Activated naive CD4-positive, alpha-beta T cell treated with anti-CD3 and anti-CD28 coated beads, Interleukin-2, amount 50 U/mL, for 72 hours (primary cell): ENCODE data around the gene CDH11. TPM values are rescaled to one million over a fixed set of nuclear protein-coding genes. Genes with fewer than 3 reads are reported as not detected.

ENCODE experiments used
- ATAC-seq, 2 donors: fragments of 150-1000 bp; cut with Tn5 transposase; 2 replicates each; pipeline ENCODE4 v1.10.0; 2021; ENCODE audit warnings: mild to moderate bottlenecking in 2 of 2, moderate library complexity in 2 of 2
- DNase-seq, 2 donors: peaks; one replicate each; pipeline ENCODE4 v3.0.0; 2021 to 2022; ENCODE audit warnings: low spot score in 2 of 2
- H3K27ac Mint-ChIP-seq, 2 donors: one replicate each; pipeline ENCODE4 v1.8.0; 2022; ENCODE audit warnings: mild to moderate bottlenecking in 2 of 2, mixed read lengths in 2 of 2
- H3K36me3 Mint-ChIP-seq, 2 donors: one replicate each; pipeline ENCODE4 v1.8.0; 2022; ENCODE audit warnings: mixed read lengths in 2 of 2
- H3K9me3 Mint-ChIP-seq, 2 donors: one replicate each; pipeline ENCODE4 v1.8.0; 2022; ENCODE audit warnings: mixed read lengths in 2 of 2
- total RNA-seq, 2 donors: library from RNA; stranded (reverse); gene quantifications; one replicate each; pipeline ENCODE4 v1.2.3, GENCODE V29; 2022

CDH11 gene
- total RNA-seq, 2 donors from 2014 or later = not detected

DNA sequence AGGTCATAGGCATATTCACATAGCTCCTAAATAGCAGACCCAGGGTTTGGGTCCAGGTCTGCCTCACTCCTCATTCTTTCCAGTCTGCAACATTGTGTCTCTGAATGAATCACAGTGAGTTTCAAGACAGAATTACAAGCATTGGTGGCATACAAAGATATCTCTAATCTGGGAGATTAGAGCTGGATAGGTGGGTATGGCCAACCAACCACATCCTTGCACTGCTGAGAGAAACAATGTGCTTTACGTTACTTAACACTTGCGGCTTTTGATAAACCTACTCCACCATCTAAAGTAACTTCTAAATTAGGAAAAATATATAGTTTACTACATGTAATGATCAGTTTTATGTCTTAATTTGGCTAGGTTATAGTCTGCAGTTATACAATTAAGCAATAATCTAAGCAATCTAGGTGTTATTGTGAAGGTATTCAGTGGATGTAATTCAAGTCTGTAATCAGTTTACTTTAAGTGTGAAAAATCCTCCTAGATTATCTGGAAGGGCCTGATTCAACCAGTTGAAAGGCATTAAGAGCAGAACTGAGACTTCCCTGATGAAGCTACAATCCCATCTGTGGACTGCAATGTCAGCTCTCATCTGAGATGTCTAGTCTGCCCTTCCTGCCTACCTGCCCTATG is 26.7 kb downstream of the CDH11 start:
- no peak for DNase-seq
- peaks cover 8 to 9% of the 10 kb centered on the region in 2 donors for H3K9me3 Mint-ChIP-seq
- no peak overlapping the region for H3K27ac Mint-ChIP-seq
- ATAC-seq = no peak
- peaks cover 5 to 8% of the 10 kb centered on the region in 2 donors for H3K36me3 Mint-ChIP-seq

GRCh38 chr16:65094009-65094408 is 27.9 kb downstream of the CDH11 start:
- no peak for DNase-seq
- ATAC-seq = no peak
- peaks cover 0 to 6% of the 10 kb centered on the region in 2 donors for H3K9me3 Mint-ChIP-seq
- no peak overlapping the region for H3K27ac Mint-ChIP-seq
- peaks cover 0 to 5% of the 10 kb centered on the region in 2 donors for H3K36me3 Mint-ChIP-seq

GRCh38 chr16:65083164-65083857 is 38.6 kb downstream of the CDH11 start:
- no peak for ATAC-seq
- H3K27ac Mint-ChIP-seq = no peak overlapping the region
- no peaks in the 10 kb centered on the region for H3K9me3 Mint-ChIP-seq
- no peak for DNase-seq
- H3K36me3 Mint-ChIP-seq = no peaks in the 10 kb centered on the region

DNA sequence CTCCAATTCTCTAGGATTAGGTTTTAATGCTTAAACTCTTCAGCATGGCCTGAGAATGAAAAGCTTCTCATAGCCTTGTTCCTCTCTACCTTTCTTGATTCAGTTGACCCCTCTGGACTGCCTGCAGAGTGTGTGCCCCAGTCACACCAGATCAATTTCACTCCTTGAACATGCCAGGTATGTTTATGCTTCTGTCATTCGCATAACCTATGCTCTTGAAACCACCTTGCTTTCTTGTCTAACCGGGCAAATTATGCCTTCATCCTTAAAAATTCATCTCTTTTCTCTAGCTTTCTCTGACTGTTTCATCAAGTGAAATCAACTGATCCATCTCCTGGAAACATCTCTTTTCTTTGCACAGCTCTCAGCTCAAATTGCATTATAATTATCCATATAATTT is 42.3 kb downstream of the CDH11 start:
- Mint-ChIP-seq H3K36me3 (no peaks in the 10 kb centered on the region), H3K27ac (no peak overlapping the region), H3K9me3 (peaks cover under 1 to 1% of the 10 kb centered on the region in 2 donors)
- ATAC-seq (no peak), DNase-seq (no peak)

DNA sequence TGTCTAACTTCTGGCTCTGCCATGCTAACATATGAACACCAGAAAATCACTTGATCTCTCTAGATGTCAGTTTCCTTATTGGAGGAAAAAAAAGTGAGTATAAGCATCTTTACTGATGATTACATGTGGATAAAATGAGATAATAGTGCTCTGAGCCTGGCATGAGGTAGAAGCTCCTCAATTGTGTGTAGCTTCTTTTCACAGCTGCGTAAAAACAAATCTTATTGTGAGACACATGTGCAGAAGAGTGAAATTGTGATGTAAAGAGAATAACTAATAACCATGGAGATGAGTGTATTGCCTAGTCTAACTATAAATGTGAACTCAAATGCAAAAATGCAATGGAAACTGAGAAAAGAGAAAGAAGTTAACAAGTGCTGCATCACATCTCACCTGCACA is 44.7 kb downstream of the CDH11 start:
- no peak for ATAC-seq

DNA sequence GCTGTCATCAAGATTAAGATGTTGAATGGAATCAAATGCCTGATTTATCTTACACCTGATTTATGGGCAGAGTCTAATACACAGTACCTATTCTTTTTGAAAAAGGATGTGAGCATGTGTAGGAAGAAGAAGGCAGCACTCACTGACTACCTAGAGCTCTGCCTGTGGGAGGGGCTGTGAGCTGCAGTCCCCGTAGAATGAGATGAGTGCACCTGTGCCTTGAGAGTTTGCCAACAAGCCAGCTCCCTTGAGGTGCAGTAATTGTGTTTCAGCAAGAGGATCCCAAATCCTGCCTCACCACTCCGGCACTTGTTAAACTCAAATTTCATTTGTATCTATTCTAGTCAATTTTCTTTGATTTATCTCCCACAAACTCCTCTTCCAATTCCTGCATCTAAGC is 46.0 kb downstream of the CDH11 start:
- DNase-seq (no peak), ATAC-seq (no peak)
- no peak overlapping the region for H3K27ac Mint-ChIP-seq
- peaks cover 0 to 6% of the 10 kb centered on the region in 2 donors for H3K36me3 Mint-ChIP-seq
- H3K9me3 Mint-ChIP-seq = peaks cover 11% of the 10 kb centered on the region in 2 donors

More for the DNA sequence above, 44.7 kb downstream of the CDH11 start:
- Mint-ChIP-seq H3K9me3 (peaks cover 4 to 5% of the 10 kb centered on the region in 2 donors), H3K27ac (no peak overlapping the region), H3K36me3 (no peaks in the 10 kb centered on the region)
- DNase-seq = no peak

DNA sequence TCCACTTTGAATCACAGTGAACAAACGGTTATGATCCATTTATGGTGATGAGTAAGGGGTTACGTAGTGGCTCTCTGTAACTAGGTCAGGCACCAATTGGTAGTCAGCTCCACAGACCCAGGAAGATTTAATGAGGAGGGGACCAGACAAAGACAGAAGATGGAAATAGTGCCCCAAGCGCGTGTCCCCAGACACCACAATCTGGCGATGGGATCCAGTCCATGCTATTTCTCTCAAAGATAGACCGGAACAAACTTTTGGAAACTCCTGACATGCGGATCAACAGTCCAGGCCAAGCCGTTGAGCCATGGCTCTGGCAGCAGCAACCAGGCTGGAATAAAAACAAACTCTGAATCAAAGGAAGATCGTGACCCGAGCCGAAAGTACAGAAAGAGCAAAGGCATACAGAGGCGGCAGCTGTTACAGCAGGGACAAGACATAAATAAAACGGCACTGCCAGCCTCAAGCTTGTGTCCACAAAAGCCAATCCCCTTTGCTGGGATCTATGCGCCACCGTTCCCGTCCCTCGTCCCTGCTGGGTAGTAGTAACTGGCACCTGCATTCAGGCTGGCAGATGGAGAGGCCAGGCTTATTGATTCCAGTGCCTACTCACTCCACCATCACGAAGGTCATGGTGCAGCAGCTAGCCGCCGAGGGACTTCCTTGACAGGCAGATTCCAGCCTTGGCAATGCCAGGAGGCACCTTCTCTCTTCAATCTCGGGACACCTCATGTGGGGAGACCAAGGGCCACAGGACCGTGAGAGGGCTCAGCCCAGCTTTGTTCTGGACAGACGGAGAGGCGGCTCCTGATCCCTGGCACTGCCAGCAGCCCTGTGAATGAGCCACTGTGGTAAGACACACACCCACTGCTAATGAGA is 50.2 kb downstream of the CDH11 start:
- DNase-seq (no peak), ATAC-seq (no peak)
- H3K27ac Mint-ChIP-seq = no peak overlapping the region
- peaks cover 16 to 24% of the 10 kb centered on the region in 2 donors for H3K9me3 Mint-ChIP-seq
- peaks cover 5 to 10% of the 10 kb centered on the region in 2 donors for H3K36me3 Mint-ChIP-seq

GRCh38 chr16:65070831-65071432 is 50.9 kb downstream of the CDH11 start:
- no peak for ATAC-seq
- no peak for DNase-seq
- Mint-ChIP-seq H3K36me3 (peaks cover 5 to 10% of the 10 kb centered on the region in 2 donors), H3K27ac (no peak overlapping the region), H3K9me3 (peaks cover 16 to 27% of the 10 kb centered on the region in 2 donors)

- peaks cover 5 to 10% of the 10 kb centered on the region in 2 donors for H3K36me3 Mint-ChIP-seq
- ATAC-seq (no peak), DNase-seq (no peak)
- peaks cover 17 to 27% of the 10 kb centered on the region in 2 donors for H3K9me3 Mint-ChIP-seq
- H3K27ac Mint-ChIP-seq = no peak overlapping the region
These were observed 52.1 kb downstream of the CDH11 start for GRCh38 chr16:65069766-65070165.

- no peak overlapping the region for H3K27ac Mint-ChIP-seq
- no peak for DNase-seq
- peaks cover 17 to 23% of the 10 kb centered on the region in 2 donors for H3K9me3 Mint-ChIP-seq
These were observed 52.8 kb downstream of the CDH11 start for GRCh38 chr16:65069065-65069464.

DNA sequence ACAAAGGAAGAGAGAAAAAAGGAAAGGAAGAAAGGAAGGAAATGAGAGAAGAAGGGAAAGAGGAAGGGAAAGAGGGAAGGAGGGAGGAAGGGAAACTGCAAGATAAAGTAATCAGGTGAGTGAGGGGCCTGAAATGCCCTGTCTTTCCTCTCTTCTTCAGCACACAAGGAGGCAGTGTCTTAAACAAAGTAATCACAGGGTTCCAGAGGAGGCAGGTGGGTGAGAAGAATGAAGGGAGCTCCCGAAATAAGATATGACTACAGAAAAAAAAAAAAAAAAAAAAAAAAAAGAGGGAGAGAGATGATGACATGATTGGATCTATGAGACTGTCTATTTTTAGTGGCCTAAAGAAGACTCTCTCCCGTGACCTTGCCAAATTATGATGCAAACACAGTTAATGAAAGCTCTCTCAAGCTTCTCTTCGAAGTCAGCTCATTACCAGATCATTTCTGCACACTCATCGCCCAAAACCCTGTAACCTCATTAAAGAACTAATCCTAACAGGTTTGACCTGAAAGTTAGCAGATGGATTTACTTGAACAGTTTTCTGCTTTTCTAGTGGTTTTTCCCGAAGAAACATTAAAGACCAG is 53.6 kb downstream of the CDH11 start:
- Mint-ChIP-seq H3K9me3 (peaks cover 17 to 23% of the 10 kb centered on the region in 2 donors), H3K27ac (no peak overlapping the region), H3K36me3 (peaks cover 5 to 10% of the 10 kb centered on the region in 2 donors)
- no peak for ATAC-seq
- DNase-seq = no peak

More at GRCh38 chr16:65069065-65069464, 52.8 kb downstream of the CDH11 start:
- no peak for ATAC-seq
- peaks cover 5 to 10% of the 10 kb centered on the region in 2 donors for H3K36me3 Mint-ChIP-seq

DNA sequence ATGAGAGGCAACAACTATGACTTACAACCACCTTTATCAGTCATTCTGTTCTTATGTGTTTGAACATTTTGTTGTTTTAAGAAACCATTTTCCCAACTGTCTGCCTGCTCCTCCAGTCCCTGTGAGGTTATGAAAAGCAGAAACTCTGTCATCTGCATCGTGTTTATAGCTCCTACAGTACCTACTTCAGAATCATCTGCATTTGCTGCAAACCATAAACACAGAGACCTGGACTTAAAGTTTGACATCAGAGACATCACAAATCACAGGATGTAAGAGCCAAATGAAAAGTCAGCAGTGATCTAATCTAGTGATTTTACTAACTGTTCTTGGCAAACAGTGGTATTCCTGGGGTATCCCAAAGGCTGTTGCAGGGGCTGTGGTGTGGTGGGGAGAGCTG is 55.2 kb downstream of the CDH11 start:
- H3K36me3 Mint-ChIP-seq = peaks cover 5 to 10% of the 10 kb centered on the region in 2 donors
- no peak for ATAC-seq
- DNase-seq = no peak
- H3K27ac Mint-ChIP-seq = no peak overlapping the region
- H3K9me3 Mint-ChIP-seq = peaks cover 16 to 23% of the 10 kb centered on the region in 2 donors

GRCh38 chr16:65065031-65065430 is 56.8 kb downstream of the CDH11 start:
- H3K9me3 Mint-ChIP-seq = peaks cover 10 to 11% of the 10 kb centered on the region in 2 donors
- ATAC-seq = no peak
- no peak overlapping the region for H3K27ac Mint-ChIP-seq

GRCh38 chr16:65064131-65064530 is 57.7 kb downstream of the CDH11 start:
- H3K27ac Mint-ChIP-seq = no peak overlapping the region
- no peak for ATAC-seq
- DNase-seq = no peak

More at GRCh38 chr16:65065031-65065430, 56.8 kb downstream of the CDH11 start:
- DNase-seq = no peak
- peaks cover 4 to 5% of the 10 kb centered on the region in 2 donors for H3K36me3 Mint-ChIP-seq

GRCh38 chr16:65062736-65063583 is 58.9 kb downstream of the CDH11 start:
- Mint-ChIP-seq H3K27ac (no peak overlapping the region), H3K36me3 (peaks cover 4 to 5% of the 10 kb centered on the region in 2 donors), H3K9me3 (peaks cover 11% of the 10 kb centered on the region in 2 donors)
- no peak for DNase-seq
- no peak for ATAC-seq

More at GRCh38 chr16:65064131-65064530, 57.7 kb downstream of the CDH11 start:
- Mint-ChIP-seq H3K9me3 (peaks cover 11% of the 10 kb centered on the region in 2 donors), H3K36me3 (peaks cover 4 to 5% of the 10 kb centered on the region in 2 donors)
